Right atrium auricular region (tissue), 2 donors: ENCODE data around the gene TMEM174. TPM values are rescaled to one million over a fixed set of nuclear protein-coding genes. Genes with fewer than 3 reads are reported as not detected.

Experiments used
- DNase-seq: peaks from one replicate; pipeline ENCODE4 v3.0.0-alpha.2; 2019; ENCODE audit warnings: low spot score
- H3K27ac ChIP-seq, 2 donors: fragments of 200-600 bp; sonication (generic); 1 replicate in 1 of 2; 2 replicates in 1 of 2; pipeline ENCODE4 v1.5.1; 2016 to 2019
- H3K27me3 ChIP-seq, 2 donors: fragments of 200-600 bp; sonication (generic); one replicate each; pipeline versions ENCODE4 v1.5.1 to v1.6.0; 2017 to 2019
- H3K36me3 ChIP-seq: fragments of 200-600 bp; sonication (generic); one replicate; pipeline ENCODE4 v1.5.1; 2016
- H3K4me1 ChIP-seq, 2 donors: fragments of 200-600 bp; sonication (generic); one replicate each; pipeline versions ENCODE4 v1.5.1 to v1.6.0; 2017 to 2019
- H3K4me3 ChIP-seq, 2 donors: fragments of 200-600 bp; sonication (generic); 1 replicate in 1 of 2; 2 replicates in 1 of 2; pipeline ENCODE4 v1.5.1; 2017 to 2019; ENCODE audit warnings: mild to moderate bottlenecking in 1 of 2, moderate library complexity in 1 of 2
- H3K9me3 ChIP-seq, 2 donors: fragments of 200-600 bp; sonication (generic); one replicate each; pipeline ENCODE4 v1.5.1; 2019
- CTCF ChIP-seq, 2 donors: fragments of 200-600 bp; sonication (generic); IDR thresholded peaks; one replicate each; pipeline ENCODE4 v1.5.1; 2019; ENCODE audit warnings: antibody characterized with exemption in 2 of 2
- total RNA-seq, 2 donors: library from RNA; depleted of rRNA; stranded (reverse); fragments of >200 nt; gene quantifications; one replicate each; pipeline ENCODE4 v1.1.0, GENCODE V29; 2016

The TMEM174 gene
- total RNA-seq, 2 donors from 2014 or later, result not detected

DNA sequence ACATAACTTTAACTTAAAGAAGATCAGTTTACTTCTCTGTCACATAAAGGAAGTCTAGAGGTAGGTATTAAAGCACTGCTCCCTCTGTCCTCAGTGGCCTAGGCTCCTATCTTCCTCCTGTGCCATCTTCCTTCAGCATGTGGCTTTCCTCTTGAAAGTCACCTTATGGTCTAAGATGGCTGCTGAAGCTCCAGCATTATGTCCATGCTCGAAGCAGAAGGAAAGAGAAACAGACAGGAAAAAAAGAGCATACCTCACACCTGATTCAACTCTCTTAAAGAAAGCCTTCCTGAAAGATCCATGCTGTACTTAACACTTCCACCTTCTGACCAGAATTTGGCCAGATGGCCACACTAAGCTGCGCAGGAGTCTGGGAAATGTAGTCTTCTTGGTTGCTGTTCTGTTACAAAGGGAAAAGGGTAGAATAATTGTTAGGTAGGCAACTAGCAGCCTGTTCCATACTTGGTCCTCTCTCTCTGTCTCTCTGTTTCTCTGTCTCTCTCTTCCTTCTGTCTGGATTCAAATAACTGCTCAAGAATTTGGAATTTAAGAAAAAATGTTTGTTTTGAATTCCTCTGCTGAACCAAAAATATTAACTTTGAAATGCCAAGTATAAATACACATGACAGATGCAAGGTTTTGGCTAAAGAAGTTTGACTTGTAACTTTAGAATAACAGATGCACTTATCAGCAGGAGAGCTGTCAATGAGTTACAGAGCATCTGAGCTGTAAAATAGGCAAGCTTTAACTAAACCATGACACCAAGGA is 16.0 kb downstream of the TMEM174 start:
- no peaks in the 10 kb centered on the region for H3K4me1 ChIP-seq
- H3K4me3 ChIP-seq, result no peak overlapping the region
- no peak for TF ChIP-seq CTCF (IDR thresholded peaks at IDR 0.05)
- peaks cover 0 to 16% of the 10 kb centered on the region in 2 donors for H3K9me3 ChIP-seq
- no peaks in the 10 kb centered on the region for H3K27me3 ChIP-seq
- H3K36me3 ChIP-seq, result no peaks in the 10 kb centered on the region
- H3K27ac ChIP-seq, result no peak overlapping the region
- DNase-seq, result no peak

DNA sequence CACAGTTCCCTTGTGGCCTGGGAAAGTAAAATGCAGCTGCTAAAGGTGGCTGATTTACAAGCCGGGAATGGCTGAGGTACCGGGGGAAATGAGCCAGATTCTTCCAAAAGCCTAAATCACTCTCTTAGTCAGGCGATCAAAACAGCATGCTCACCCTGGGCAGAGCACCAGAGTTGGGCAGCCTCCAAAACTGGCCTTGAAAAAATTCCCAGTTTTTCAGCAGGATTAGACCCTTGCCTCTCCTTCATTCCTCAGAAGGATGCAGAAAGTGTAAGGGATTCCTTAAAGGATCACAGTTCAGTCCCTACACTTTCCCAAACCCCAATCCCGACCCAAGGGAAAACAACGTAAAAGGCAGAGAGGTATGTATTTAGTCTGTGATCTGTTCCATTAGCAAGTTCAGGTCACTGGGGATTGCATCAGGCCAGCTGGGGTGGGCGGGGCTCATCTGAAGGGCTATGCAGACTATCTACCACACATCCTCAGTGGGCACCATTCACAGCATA is 16.9 kb downstream of the TMEM174 start:
- H3K4me1 ChIP-seq, result no peaks in the 10 kb centered on the region
- H3K4me3 ChIP-seq, result no peak overlapping the region
- H3K27me3 ChIP-seq, result no peaks in the 10 kb centered on the region
- no peak overlapping the region for H3K27ac ChIP-seq
- no peak for TF ChIP-seq CTCF (IDR thresholded peaks at IDR 0.05)
- no peak for DNase-seq
- H3K9me3 ChIP-seq, result peaks cover 0 to 9% of the 10 kb centered on the region in 2 donors
- no peaks in the 10 kb centered on the region for H3K36me3 ChIP-seq

GRCh38 chr5:73192370-73192769 is 19.4 kb downstream of the TMEM174 start:
- TF ChIP-seq CTCF (IDR thresholded peaks at IDR 0.05), result no peak
- Histone ChIP-seq H3K9me3 (no peaks in the 10 kb centered on the region), H3K27me3 (no peaks in the 10 kb centered on the region), H3K36me3 (no peaks in the 10 kb centered on the region), H3K4me3 (no peak overlapping the region), H3K4me1 (no peaks in the 10 kb centered on the region), H3K27ac (no peak overlapping the region)
- no peak for DNase-seq

GRCh38 chr5:73193592-73193991 is 20.6 kb downstream of the TMEM174 start:
- no peak for DNase-seq
- no peak for TF ChIP-seq CTCF (IDR thresholded peaks at IDR 0.05)

GRCh38 chr5:73196201-73196600 is 23.2 kb downstream of the TMEM174 start:
- no peak for DNase-seq
- Histone ChIP-seq H3K27ac (no peak overlapping the region), H3K27me3 (no peaks in the 10 kb centered on the region), H3K4me1 (no peaks in the 10 kb centered on the region), H3K36me3 (no peaks in the 10 kb centered on the region), H3K4me3 (no peak overlapping the region), H3K9me3 (no peaks in the 10 kb centered on the region)
- no peak for TF ChIP-seq CTCF (IDR thresholded peaks at IDR 0.05)

More at GRCh38 chr5:73193592-73193991, 20.6 kb downstream of the TMEM174 start:
- Histone ChIP-seq H3K4me1 (no peaks in the 10 kb centered on the region), H3K36me3 (no peaks in the 10 kb centered on the region), H3K4me3 (no peak overlapping the region), H3K27me3 (no peaks in the 10 kb centered on the region), H3K27ac (no peak overlapping the region), H3K9me3 (no peaks in the 10 kb centered on the region)
